Measurements from ENCODE around the gene CUX1.

CUX1 gene

GRCh38 chr7:102146122-102146521, 328.7 kb downstream of the CUX1 start (continued):
- TF ChIP-seq TCF4 (CRISPR knock-in tag; IDR thresholded peaks at IDR 0.05; ENCODE audit: borderline replicate concordance) = no peak
- TF ChIP-seq ZC3H10 (CRISPR knock-in tag; IDR thresholded peaks at IDR 0.05) = no peak
- no peak for TF ChIP-seq BACH2 (CRISPR knock-in tag; IDR thresholded peaks at IDR 0.05; ENCODE audit: borderline replicate concordance)

- no peak for ATAC-seq
- TF ChIP-seq ZC3H10 (CRISPR knock-in tag; IDR thresholded peaks at IDR 0.05) (no peak), CSDC2 (CRISPR knock-in tag; IDR thresholded peaks at IDR 0.05) (no peak), RARB (CRISPR knock-in tag; IDR thresholded peaks at IDR 0.05) (no peak), ISL1 (CRISPR knock-in tag; IDR thresholded peaks at IDR 0.05) (no peak), ZNF70 (CRISPR knock-in tag; IDR thresholded peaks at IDR 0.05) (no peak), ZFP3 (CRISPR knock-in tag; IDR thresholded peaks at IDR 0.05) (no peak), ZNF8 (CRISPR knock-in tag; IDR thresholded peaks at IDR 0.05) (no peak), CREB5 (CRISPR knock-in tag; IDR thresholded peaks at IDR 0.05; ENCODE audit: low read depth) (no peak), ZFP30 (CRISPR knock-in tag; IDR thresholded peaks at IDR 0.05) (no peak), PPARA (CRISPR knock-in tag; IDR thresholded peaks at IDR 0.05; ENCODE audit: borderline replicate concordance) (no peak), OSR1 (CRISPR knock-in tag; IDR thresholded peaks at IDR 0.05) (no peak), TSHZ2 (CRISPR knock-in tag; IDR thresholded peaks at IDR 0.05) (no peak), PATZ1 (CRISPR knock-in tag; IDR thresholded peaks at IDR 0.05; ENCODE audit: borderline replicate concordance) (no peak), GLIS3 (CRISPR knock-in tag; IDR thresholded peaks at IDR 0.05) (no peak), ZNF565 (CRISPR knock-in tag; conservative IDR thresholded peaks at IDR 0.05; ENCODE audit: low read depth) (no peak), ESRRG (CRISPR knock-in tag; IDR thresholded peaks at IDR 0.05) (no peak), CSRNP3 (CRISPR knock-in tag; IDR thresholded peaks at IDR 0.05) (no peak), ARNTL (CRISPR knock-in tag; IDR thresholded peaks at IDR 0.05; ENCODE audit: borderline replicate concordance, low read depth) (no peak)
These were observed 329.6 kb downstream of the CUX1 start for GRCh38 chr7:102147008-102147407.

- TF ChIP-seq CSDC2 (CRISPR knock-in tag; IDR thresholded peaks at IDR 0.05) (no peak), ESRRG (CRISPR knock-in tag; IDR thresholded peaks at IDR 0.05) (no peak), SNAI2 (CRISPR knock-in tag; IDR thresholded peaks at IDR 0.05) (no peak), ZC3H10 (CRISPR knock-in tag; IDR thresholded peaks at IDR 0.05) (no peak), ZNF70 (CRISPR knock-in tag; IDR thresholded peaks at IDR 0.05) (no peak), PATZ1 (CRISPR knock-in tag; IDR thresholded peaks at IDR 0.05; ENCODE audit: borderline replicate concordance) (no peak), ZNF8 (CRISPR knock-in tag; IDR thresholded peaks at IDR 0.05) (no peak), BACH2 (CRISPR knock-in tag; IDR thresholded peaks at IDR 0.05; ENCODE audit: borderline replicate concordance) (no peak), TOX (CRISPR knock-in tag; IDR thresholded peaks at IDR 0.05; ENCODE audit: borderline replicate concordance) (no peak), CSRNP3 (CRISPR knock-in tag; IDR thresholded peaks at IDR 0.05) (no peak), TSHZ2 (CRISPR knock-in tag; IDR thresholded peaks at IDR 0.05) (no peak), ZNF565 (CRISPR knock-in tag; conservative IDR thresholded peaks at IDR 0.05; ENCODE audit: low read depth) (no peak)
- ATAC-seq = no peak
These were observed 331.4 kb downstream of the CUX1 start for GRCh38 chr7:102148799-102149198.

Measured in SK-N-SH treated with all-trans-retinoic acid at 6 μM for 48 hours (cell line).